Activated CD4-positive, alpha-beta T cell treated with anti-CD3 and anti-CD28 coated beads for 1 hour (primary cell): Measurements from ENCODE around the gene NLK.
"Not testable (repeated sequence)": the region's sequence is repeated elsewhere in the genome, so short reads cannot be mapped to it uniquely, and the experiment has no call there.

Experiments used
- DNase-seq: peaks from one replicate; pipeline ENCODE4 v3.0.0-alpha.2; 2020

NLK gene

DNA sequence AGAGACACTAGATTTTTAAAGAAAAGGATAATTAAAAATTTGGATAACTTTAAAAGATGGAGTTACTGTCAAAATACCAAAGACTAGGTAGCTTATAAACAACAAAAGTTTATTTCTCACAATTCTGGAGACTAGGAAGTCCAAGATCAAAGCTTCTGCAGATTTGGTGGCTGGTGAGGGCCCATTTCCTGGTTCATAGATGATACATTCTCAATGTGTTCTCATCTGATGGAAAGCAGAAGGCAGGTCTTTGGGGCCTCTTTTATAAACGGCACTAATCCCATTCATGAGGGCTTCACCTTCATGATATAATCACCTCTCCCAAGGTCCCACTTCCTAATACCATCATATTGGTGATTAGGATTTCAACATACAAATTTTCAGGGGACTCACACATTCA lies 33.7 kb downstream of the NLK start:
- no peak for DNase-seq

DNA sequence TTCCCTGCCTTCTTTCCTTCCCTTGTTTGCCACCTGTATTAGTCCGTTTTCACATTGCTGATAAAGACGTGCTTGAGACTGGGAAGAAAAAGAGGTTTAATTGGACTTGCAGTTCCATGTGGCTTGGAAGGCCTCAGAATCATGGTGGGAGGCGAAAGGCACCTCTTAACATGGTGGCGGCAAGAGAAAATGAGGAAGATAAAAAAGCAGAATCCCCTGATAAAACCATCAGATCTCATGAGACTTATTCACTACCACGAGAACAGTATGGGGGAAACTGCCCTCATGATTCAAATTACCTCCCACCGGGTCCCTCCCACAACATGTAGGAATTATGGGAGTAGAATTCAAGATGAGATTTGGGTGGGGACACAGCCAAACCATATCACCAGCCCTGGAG lies 34.7 kb downstream of the NLK start:
- not testable (repeated sequence) for DNase-seq

DNA sequence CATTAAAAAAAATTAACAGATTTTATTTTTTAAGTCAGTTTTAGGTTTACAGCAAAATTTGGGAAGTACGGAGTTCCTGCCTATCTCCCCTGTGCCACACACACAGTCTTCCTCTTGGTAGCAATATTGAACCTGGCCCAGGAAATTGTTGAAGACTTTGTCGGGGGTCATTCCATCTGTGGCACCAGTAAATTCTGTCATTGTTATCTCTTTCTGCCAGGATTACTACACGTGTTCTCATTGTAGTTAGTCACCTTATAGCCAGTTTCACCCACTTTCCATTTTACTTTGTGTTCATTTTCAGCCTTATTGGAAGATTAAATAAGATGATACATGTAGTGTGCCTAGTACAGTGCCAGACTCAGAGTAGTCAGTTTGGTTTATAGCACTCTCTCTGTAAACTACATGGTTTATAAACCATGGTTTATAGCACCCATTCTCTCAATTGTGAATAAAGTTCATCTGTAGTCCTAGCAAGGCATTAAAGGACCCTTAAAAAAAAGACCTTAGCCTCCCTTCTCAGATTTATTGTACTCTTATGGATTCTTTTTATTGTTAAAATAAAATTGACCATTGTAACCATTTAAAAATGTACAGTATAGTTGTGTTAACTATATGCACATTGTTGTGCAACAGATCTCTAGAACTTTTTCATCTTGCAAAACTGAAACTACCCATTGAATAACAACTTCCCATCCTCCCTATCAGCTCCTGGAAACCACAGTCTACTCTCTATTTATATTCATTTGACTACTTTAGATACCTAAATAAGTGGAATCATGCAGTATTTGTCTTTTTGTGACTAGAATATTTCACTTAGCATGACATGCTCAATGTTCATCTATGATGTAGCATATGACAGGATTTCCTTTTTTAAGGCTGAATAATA lies 36.1 kb downstream of the NLK start:
- no peak for DNase-seq

DNA sequence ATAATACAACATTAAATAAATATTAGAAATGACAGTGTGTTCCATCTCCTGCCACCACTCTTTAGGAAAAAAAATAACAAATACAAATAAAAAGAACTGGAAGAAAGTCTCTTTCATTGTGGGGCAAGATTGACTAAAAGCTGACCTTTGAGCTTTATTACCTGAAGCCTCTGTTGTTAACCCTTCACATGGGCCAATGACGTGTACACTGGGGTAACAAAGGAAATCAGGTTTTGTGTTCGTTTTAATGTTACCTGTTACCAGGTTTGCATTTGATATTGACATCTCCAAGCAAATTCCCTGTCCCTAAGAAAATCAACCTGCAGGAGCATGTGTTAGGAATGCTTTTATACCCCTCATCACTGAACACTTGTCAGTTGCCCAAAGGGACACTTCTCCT lies 39.0 kb downstream of the NLK start:
- no peak for DNase-seq

DNA sequence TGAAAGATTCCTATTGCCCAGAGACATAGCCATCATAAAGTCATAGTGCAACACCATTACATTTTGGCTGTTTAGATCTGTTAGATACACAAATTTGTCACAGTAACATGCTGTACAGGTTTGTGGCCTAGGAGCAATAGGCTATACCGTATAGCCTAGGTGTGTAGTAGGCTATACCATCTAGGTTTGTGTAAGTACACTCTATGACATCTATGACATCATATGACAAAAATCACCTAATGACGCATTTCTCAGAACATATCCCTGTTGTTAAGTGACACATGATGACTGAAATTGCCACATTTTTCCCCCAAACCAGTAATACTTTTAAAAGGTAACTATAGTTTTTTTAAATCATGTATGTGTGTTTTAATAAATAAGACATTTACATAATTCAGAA lies 43.3 kb downstream of the NLK start:
- no peak for DNase-seq

DNA sequence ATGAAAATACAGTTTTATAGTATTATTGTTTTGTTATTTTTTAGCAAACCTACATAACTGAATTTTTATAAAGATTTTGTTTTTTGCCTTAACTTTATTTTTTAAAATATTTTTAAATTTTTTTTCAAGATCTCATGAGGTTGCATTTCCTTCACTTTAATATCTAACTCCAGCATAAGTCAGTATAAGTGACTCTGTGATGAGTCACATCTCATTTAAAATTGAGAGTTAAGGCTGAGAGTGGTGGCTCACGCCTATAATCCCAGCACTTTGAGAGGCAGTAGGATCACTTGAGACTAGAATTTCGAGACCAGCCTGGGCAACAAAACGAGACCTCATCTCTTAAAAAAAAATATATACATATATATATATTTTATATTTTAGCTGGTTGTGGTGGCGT lies 44.0 kb downstream of the NLK start:
- DNase-seq: no peak

DNA sequence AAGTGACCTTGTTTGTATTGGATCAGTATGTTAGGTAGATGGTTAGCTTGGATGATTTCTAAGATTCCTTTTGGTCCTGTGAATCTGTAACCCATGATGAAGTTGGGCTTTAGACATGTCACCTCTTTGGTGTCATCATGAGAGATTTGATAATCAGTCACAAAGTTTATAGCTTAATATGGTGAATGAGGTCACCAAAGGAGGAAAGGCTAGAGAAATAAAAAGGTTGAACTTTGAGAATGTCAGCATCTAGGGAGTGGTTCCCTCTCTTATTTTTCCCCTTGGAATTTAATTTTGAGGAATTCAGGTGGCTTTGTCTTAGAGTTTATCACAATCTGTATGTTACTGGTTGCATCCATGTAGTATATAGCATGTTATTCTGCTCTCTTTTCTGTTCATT lies 45.3 kb downstream of the NLK start:
- DNase-seq: no peak

DNA sequence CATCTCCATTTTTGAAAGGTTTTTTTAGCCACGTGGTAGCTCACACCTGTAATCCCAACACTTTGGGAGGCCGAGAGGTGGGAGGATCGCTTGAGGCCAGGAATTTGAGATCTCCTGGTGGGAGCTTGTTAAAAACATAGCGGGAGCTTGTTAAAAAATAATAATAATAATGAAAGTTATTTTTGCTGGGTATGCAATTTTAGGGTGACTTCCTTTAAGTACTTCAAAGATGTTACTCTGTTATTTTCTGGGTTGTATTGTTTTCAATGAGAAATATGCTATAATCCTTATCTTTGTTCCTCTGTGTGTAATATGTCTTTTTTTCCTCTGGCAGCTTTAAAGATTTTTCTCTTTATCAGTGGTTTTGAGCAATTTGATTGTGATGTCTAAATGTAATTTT lies 48.1 kb downstream of the NLK start:
- DNase-seq: no peak

DNA sequence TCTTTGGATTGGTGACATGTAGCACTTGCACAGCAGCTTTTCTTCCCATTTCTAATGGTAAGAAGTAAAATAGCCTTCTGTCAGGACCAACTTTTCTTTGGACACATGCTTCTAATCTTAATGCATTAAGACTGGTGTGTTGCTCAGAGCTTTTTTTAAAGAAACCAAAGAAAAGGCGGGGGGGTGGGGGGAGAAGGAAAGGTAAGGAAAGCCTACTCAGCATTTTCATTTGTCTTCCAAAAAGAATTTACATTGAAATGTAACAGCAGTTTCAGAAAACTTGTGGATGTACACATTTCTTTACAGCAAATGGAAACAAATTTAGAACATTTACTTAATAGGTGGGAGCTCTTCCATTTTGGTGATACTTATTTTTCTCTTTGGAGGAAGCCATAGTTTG lies 49.6 kb downstream of the NLK start:
- DNase-seq: no peak

DNA sequence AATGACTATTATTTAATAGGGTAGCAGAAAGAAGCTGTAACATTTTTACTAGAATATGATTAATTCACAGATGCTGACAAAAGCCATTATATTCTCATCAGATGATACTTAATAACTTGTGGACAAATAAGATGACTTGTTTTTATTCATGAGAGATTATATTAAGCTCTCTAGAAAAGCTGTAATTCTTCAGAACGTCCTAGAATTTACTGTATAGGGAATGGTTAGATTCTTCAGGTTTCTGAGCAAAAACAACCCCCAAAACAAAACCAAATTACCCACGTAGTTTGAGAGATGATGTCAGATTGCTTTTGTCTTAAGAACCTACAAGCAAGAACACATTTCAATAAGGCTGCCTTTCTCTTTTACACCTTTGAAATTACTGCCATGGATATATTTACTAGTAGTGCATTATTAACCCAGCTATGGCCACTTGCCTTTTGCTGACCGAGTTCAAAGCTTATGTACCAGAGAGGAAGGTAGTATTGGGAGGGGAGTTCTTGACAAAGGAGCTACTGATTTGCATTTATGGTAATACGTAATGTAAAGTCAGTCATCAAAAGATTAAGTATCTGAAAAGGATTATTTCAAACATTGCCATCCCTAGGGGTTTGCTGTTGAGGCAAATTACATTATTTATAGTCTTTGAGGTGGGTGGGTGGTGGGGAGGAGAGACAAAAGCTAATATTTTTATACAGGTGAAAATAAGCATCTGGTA lies 51.7 kb downstream of the NLK start:
- no peak for DNase-seq

DNA sequence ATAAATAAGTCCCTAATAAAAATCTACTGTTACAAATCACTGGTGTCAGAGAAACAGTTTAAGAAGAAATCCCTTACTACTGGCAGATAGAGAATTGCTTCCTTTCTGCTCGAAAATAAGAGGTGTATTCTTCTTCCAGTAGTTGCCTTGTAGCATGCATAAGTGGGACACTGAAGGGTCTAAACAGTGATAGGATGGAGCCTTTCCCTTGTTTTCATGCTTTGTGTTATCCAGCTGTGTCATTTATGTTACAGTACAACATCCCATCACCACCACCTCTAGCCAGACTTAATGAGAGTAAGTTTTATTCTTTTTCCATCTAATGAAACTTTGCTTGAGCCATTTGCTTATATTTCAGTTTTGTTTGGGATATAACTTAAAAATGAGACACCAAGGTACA lies 54.3 kb downstream of the NLK start:
- DNase-seq: no peak

DNA sequence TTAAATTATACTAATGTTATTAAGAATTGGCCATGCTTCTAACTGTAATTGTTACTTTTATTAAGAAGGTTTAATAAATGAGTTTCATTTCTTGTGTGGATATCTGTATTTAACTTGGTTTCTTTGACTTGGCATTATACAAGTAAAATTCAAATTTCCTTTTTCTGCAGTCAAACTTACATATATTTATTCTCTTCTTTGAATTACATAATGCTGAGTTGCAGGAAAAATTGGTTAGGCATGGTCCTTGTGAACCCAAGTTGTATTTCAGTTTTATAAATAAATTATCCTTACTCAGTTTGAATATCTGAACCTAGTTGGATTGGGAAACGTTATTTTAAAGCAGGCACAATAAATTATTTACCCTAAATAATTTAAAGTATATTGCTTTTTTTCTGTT lies 54.8 kb downstream of the NLK start:
- DNase-seq: no peak

DNA sequence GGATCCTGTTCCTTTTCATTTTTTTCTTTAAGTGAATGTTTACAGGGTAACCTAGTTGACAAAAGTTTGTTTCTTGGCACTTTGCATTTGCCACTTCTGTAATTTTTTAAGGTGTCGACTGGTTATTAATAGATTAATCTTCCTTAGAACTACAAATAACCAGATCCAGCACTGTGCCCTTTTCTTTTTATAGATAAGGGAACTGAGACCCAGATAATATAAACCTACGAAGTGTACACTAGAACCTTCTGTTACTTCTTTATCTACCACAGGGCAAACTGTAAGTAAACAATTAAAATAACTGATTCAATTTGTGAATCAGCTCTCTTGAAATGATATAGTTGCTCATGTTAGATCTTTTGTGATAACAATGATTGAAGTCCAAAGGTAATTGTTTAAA lies 55.4 kb downstream of the NLK start:
- no peak for DNase-seq

DNA sequence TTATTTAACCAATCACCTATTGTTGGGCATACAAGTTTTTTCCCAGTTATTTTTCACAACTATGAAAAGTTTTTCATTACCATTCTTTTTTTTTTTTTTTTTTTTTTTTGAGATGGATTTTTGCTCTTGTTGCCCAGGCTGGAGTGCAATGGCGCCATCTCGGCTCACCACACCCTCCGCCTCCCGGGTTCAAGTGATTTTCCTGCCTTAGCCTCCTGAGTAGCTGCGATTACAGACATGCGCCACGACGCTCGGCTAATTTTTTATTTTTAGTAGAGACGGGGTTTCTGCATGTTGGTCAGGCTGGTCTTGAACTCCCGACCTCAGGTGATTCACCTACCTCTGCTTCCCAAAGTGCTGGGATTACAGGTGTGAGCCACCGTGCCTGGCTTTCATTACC lies 56.1 kb downstream of the NLK start:
- DNase-seq: not testable (repeated sequence)

DNA sequence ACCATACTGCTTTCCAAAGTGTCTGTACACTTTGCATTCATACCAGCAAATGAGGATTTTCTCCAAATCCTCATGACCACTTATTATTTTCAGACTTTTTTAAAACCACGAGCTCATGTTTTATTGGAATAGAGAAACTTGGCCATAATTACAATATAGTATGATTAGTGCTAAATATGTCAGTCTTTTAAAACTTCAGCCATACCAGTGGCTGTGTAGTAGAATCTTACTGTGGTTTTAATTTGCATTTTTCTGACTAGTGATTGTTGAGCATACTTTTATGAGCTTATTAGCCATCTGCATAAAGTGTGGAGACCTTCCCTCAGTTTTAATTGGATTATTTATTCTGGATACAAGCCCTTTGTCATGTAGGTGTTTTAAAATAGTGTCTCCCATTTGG lies 57.8 kb downstream of the NLK start:
- DNase-seq: no peak

DNA sequence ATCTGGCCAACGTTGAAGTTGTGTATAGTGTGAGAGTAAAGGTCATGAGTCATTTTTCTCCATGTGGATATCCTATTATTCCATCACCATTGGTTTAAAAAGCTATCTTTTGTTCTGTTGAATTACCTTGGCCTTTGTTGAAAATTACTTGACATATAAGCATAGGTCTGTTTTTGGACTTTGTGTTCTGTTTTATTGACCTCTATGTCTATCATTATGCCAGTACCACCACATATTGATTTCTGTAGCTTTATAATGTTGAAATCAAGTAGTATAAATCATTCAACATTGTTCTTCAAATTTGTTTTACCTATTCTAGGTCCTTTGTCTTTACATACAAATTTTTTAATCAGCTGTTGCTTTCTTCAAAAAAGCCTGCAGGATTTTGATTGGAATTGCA lies 58.5 kb downstream of the NLK start:
- no peak for DNase-seq

DNA sequence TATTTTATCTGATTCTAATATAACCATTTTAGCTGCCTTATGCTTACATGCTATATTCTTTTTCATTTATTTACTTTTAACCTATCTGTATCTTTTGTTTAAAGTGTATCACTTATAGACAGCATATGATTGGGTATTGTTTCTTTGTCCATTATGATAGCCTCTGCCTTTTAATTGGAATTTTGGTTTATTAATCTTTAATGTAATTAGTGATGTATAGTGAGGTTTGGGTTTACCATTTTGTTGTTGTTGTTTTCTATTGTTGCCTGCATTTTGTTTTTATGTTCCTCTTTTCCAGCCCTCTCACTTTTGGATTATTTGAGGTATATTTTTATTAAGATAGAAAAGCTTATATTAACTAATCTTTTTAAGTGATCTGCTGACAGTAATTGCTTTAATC lies 59.4 kb downstream of the NLK start:
- no peak for DNase-seq

DNA sequence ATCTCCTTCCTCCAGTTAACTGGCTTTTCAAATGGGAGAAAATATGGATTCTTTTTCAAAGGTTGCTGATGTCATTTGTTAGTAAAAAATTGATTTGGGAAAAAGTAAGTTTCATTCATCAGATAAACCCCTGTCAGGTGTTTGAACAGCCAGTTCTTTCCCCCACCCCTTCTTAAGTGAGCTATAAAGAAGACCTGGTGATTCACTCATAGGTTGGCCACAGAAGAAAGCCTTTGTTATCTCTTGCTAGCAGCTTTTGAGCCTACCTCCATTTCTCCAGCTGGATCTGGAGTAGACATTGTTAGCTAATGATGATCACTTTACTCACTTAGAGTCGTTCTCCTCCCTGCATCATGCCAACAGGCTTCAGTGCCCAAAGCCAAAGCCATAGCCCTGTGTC lies 63.0 kb downstream of the NLK start:
- DNase-seq: no peak

DNA sequence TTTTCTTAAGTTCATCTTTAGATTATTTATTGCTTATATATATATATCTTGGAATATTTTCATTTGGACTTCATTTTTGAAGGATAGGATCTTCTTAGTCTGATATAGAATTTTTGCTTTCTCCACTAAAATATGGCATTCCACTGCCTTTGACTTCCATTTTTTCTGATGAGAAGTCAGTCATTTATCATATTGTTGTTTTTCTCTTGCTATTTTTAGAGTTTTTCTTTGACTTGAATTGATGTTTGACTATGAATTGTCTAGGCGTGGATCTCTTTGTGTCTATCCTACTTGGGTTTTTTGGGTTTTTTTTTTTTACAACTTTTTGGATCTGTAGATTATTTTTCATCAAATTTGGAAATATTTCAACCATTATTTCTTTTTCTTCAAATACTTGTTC lies 67.7 kb downstream of the NLK start:
- DNase-seq: no peak

DNA sequence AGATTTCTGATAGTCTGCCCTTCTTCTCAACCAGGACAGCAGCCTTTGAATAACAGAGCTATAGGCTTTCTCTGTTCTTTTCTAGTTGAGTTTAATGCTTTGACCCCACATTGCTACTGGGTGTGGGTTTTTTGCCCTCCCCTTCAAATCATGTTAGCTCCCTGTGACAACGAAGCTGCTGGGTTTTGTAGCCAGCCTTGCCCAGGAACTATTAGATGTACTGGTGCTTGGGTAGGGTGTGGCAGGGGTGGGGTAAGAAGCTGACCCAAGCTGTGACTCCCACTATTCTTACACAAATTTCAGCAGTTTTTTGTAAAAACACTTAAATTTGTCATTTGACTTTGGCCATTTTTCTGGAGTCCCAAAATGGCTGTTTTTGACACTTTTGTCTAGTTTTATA lies 69.7 kb downstream of the NLK start:
- DNase-seq: no peak

DNA sequence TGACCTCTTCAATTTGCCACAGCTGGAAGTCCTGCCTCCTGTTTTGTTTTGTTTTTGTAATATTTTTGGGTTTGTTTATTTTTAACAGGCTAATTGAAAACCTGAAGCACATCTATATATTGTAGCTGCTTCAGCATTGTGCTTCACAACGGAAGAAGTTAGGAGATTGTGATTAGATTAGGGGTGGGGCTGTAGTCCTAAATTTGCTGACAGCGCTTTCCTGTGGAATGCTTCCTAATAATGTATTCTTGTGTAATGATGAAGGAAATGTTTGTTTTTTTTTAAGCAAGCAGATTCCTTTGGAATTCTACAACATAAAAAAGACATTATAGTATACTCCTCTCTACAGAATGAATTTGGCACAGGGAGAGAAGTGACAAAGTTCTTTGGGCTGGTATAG lies 70.1 kb downstream of the NLK start:
- no peak for DNase-seq

DNA sequence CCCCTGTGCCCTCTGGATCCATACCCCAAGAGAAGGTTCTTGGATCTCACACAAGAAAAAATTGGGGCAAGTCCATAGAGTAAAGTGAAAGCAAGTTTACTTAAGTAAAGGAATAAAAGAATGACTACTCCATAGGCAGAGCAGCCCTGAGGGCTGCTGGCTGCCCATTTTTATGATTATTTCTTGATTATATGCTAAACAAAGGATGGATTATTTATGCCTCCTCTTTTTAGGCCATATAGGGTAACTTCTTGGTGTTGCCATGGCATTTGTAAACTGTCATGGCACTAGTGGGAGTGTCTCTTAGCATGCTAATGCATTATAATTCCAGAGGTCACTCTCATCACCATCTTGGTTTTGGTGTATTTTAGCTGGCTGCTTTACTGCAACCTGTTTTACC lies 70.8 kb downstream of the NLK start:
- no peak for DNase-seq

DNA sequence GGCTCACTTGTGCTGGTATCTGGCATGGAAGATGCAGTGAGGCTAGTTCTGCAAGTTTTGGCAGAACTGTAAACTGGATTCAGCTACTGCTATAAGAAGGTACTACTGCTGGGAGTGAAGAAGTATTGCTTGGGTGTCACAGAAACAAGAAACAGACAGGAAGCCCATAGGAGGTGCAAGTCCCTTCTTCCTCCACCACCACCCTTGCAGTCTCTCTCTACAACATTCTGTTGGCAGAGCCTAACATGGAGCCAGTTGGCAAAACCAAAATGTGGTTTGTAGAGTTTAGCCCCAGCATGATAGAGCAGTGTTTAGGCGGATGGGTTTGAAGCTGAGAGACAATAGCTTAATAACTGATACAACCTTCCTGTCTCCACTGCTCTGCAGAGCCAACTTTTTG lies 72.6 kb downstream of the NLK start:
- DNase-seq: no peak

DNA sequence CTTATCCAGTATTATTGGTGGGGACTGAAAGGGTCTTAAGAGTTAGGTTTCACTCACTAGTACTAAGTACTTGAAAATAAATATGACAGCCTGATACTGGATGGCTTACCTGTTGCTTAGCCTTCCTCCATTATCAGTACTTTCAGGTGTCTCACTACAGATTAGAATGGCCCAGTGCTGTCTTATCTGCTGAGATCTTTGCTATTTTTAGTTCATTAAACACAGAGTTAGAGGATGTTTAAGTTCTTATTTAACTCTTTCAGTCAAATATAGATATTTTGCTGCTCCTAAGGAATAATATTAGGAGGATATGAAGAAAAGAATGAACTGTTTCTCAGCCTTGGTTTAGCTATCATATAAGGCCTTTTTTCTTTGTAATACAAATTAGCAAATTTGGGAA lies 74.8 kb downstream of the NLK start:
- DNase-seq: no peak

DNA sequence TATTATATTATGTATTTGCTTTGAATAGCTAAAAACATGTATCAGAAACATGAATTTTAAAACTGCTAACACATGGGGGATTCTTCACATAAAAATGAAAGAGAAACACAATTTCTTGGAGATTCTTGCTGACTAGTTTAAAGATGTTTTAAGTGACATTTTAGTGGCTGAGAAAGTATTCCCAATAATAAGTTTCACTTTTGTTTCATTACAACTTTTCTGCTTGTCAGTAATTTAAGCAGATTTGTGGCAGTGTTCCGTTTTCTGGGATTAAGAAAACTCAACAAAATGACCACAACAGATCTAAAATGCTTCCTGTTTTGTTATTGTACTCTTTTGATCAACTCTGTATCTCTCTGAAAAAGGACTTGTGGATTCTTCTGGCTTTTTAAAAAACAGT lies 75.9 kb downstream of the NLK start:
- no peak for DNase-seq
